A549 (cell line): ENCODE measurements around the gene NTN1. TPM values are rescaled to one million over a fixed set of nuclear protein-coding genes. Genes with fewer than 3 reads are reported as not detected.
"Not testable (repeated sequence)": the region's sequence is repeated elsewhere in the genome, so short reads cannot be mapped to it uniquely, and the experiment has no call there.

Experiments
- ATAC-seq, 2 experiments: fragments of 200-7000 bp in 1 of 2; fragments of >200 bp in 1 of 2; cut with Nextera tagmentation in 1 of 2; cut with Tn5 transposase in 1 of 2; 3 replicates each; pipeline versions ENCODE4 v1.8.0 to v1.9.1; 2018 to 2020; ENCODE audit warnings: mild to moderate bottlenecking in 1 of 2, moderate library complexity in 1 of 2
- CTCF ChIA-PET: fragments of 300-600 bp; sonication (Branson Sonifier 250); formaldehyde crosslinking; extraction: SDS; loops from one replicate; lab custom pipeline; 2021; ENCODE audit warnings: antibody characterized with exemption, inconsistent platforms; lab: Yijun Ruan, JAX
- POLR2A ChIA-PET: fragments of 350-600 bp; formaldehyde crosslinking; extraction: SDS; loops from one replicate; lab custom pipeline; 2021; ENCODE audit warnings: antibody characterized with exemption, inconsistent platforms; lab: Yijun Ruan, JAX
- DNase-seq, 2 experiments: peaks; one replicate each; pipeline versions ENCODE4 v3.0.0 to v3.0.0-alpha.2; 2011 to 2016; ENCODE audit warnings: low read depth in 1 of 2, low spot score in 1 of 2
- FAIRE-seq: peaks from 2 replicates; lab custom pipeline; 2011; peaks lifted over from hg19 to GRCh38; lab: Jason Lieb, UNC
- H3K27ac ChIP-seq, 2 experiments: fragments of >200 bp; sonication (Bioruptor Twin); formaldehyde crosslinking; 3 replicates each; pipeline ENCODE4 v1.5.1; 2016 to 2017
- H3K4me1 ChIP-seq: fragments of >200 bp; sonication (Bioruptor Twin); formaldehyde crosslinking; 3 replicates; pipeline ENCODE4 v1.6.1; 2016
- H3K4me2 ChIP-seq: fragments of >200 bp; sonication (Bioruptor Twin); formaldehyde crosslinking; 3 replicates; pipeline ENCODE4 v1.6.1; 2016
- H3K4me3 ChIP-seq: fragments of >200 bp; sonication (Bioruptor Twin); formaldehyde crosslinking; 3 replicates; pipeline ENCODE4 v1.5.1; 2016
- H3K9me3 ChIP-seq: fragments of >200 bp; sonication (Bioruptor Twin); formaldehyde crosslinking; 3 replicates; pipeline ENCODE4 v1.6.1; 2016
- CBX2 ChIP-seq: fragments of 200-600 bp; sonication (generic); IDR thresholded peaks from 2 replicates; pipeline ENCODE4 v1.6.1; 2016; ENCODE audit warnings: low read depth, mild to moderate bottlenecking, borderline replicate concordance
- CEBPB ChIP-seq, 2 experiments: fragments of >200 bp in 1 of 2; sonication (Bioruptor Twin) in 1 of 2; formaldehyde crosslinking in 1 of 2; IDR thresholded peaks; 2 replicates each; pipeline ENCODE4 v1.6.1; 2012 to 2016
- CHD2 ChIP-seq: fragments of 150-350 bp; IDR thresholded peaks from 2 replicates; pipeline ENCODE4 v1.6.1; 2014; ENCODE audit warnings: low read length; ENCODE audit not compliant: partially characterized antibody
- ESRRA ChIP-seq: fragments of 150-350 bp; IDR thresholded peaks from 2 replicates; pipeline ENCODE4 v1.6.1; 2014; ENCODE audit warnings: mild to moderate bottlenecking, low read length, borderline replicate concordance
- GATA3 ChIP-seq: IDR thresholded peaks from 2 replicates; pipeline ENCODE4 v1.6.1; 2012; ENCODE audit warnings: borderline replicate concordance
- HEYL ChIP-seq: fragments of 250-450 bp; sonication (Bioruptor Pico); IDR thresholded peaks from 2 replicates; pipeline ENCODE4 v1.8.0; 2021; ENCODE audit warnings: mild to moderate bottlenecking, moderate library complexity
- JUNB ChIP-seq: fragments of >200 bp; sonication (Bioruptor Twin); formaldehyde crosslinking; IDR thresholded peaks from 2 replicates; pipeline ENCODE4 v1.6.1; 2016
- KDM5A ChIP-seq: fragments of 200-600 bp; sonication (generic); IDR thresholded peaks from 2 replicates; pipeline ENCODE4 v1.6.1; 2016; ENCODE audit warnings: antibody characterized with exemption, mild to moderate bottlenecking
- MAZ ChIP-seq: fragments of 150-350 bp; IDR thresholded peaks from 2 replicates; pipeline ENCODE4 v1.6.1; 2014; ENCODE audit warnings: antibody characterized with exemption, low read depth, low read length, borderline replicate concordance
- NFE2L2 ChIP-seq: fragments of 150-350 bp; conservative IDR thresholded peaks from 2 replicates; pipeline ENCODE4 v1.6.1; 2014; ENCODE audit warnings: low read length
- NR3C1 ChIP-seq: fragments of >200 bp; sonication (Bioruptor Twin); formaldehyde crosslinking; IDR thresholded peaks from 3 replicates; pipeline ENCODE4 v1.6.1; 2017
- RCOR1 ChIP-seq: fragments of 150-350 bp; IDR thresholded peaks from 2 replicates; pipeline ENCODE4 v1.6.1; 2014; ENCODE audit warnings: antibody characterized with exemption, low read length, low read depth
- SMC3 ChIP-seq: fragments of >200 bp; sonication (Bioruptor Twin); formaldehyde crosslinking; IDR thresholded peaks from 3 replicates; pipeline ENCODE4 v1.6.1; 2018; ENCODE audit warnings: inconsistent platforms
- TP53 ChIP-seq: fragments of 250-450 bp; sonication (Bioruptor Pico); IDR thresholded peaks from 2 replicates; pipeline ENCODE4 v1.5.0; 2021; ENCODE audit warnings: mild to moderate bottlenecking, moderate library complexity
- ZFP36 ChIP-seq: fragments of 450-650 bp; IDR thresholded peaks from 2 replicates; pipeline ENCODE4 v1.6.1; 2014; ENCODE audit warnings: borderline replicate concordance; ENCODE audit not compliant: partially characterized antibody
- WGBS: methylation state at CpG from one replicate; pipeline ENCODE4 v1.1.6; 2017; ENCODE audit errors: missing lambda C conversion rate; 5-methylcytosine and 5-hydroxymethylcytosine counted together
- polyA plus RNA-seq, 4 experiments: library from polyadenylated mRNA; depleted of rRNA in 3 of 4; stranded (reverse); fragments of >200 nt; fragmentation: RNase III in 1 of 4; extraction: RNeasy Plus Mini Kit Qiagen cat#74134 plus additional on column Dnase treatment in 1 of 4; gene quantifications; 2 replicates in 3 of 4; 3 replicates in 1 of 4; pipeline ENCODE4 v1.2.3, GENCODE V29; 2011 to 2017
- TF ChIP-seq, protein P1 (sequence below): IDR thresholded peaks from 2 replicates; pipeline ENCODE4 v1.6.1; 2012
- TF ChIP-seq, protein P2 (sequence below): fragments of 250-450 bp; sonication (Bioruptor Pico); IDR thresholded peaks from 2 replicates; pipeline ENCODE4 v1.5.0; 2021; ENCODE audit warnings: mild to moderate bottlenecking, moderate library complexity, borderline replicate concordance
- TF ChIP-seq, protein P3 (sequence below): IDR thresholded peaks from 2 replicates; pipeline ENCODE4 v1.6.1; 2012
- TF ChIP-seq, protein P4 (sequence below): IDR thresholded peaks from 2 replicates; pipeline ENCODE4 v1.6.1; 2012; ENCODE audit warnings: low read depth, borderline replicate concordance
- TF ChIP-seq, protein P5 (sequence below): fragments of 250-450 bp; sonication (Bioruptor Pico); IDR thresholded peaks from 2 replicates; pipeline ENCODE4 v1.5.0; 2020; ENCODE audit warnings: low read depth, mild to moderate bottlenecking, moderate library complexity

Gene NTN1
- polyA plus RNA-seq, 2 of the 4 experiments (the other 2 are of a cell fraction) = 0.12 to 0.13 TPM

DNA sequence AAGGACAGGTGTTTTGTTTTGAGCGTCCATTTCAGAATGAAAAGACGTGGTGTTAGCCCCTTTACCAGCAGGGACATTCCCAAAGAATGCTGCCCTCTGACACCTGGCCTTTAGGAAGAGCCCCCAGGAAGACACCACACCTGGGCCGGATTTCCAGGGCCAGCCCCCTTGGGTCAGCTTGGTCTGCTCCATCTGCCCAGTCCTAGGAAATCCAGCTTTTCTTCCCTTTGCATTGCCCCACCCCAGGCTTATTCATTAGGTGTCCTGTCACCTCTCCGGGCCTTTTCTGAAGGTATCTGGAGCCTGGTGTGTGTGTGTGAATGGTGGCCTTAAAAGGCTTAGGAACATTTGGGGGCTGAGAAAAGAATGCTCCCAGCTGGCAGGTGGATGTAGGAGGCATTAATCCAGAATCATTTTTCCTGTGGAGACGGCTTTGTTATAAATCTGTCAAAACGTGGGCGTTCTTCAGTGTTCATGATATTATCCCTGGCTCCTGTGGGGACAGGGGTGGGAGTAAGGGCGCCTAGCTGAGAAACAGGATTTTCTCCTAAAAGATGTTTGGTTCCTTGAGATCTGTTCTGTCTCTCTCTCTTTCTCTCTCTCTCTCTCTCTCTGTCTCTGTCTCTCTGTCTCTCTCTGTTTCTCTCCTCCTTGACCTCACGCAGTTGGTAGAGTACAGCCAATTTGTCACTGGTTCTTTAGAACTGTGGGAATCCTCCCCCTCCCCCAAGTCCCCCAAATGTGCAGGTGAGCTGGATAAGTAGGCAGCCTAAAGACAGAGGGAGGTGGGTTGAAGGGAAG is 84.0 kb downstream of the NTN1 start:
- FAIRE-seq = no peak
- CTCF ChIA-PET = interaction anchor here (1.0 kb wide), 1 partner anchor 10 kb away, joined by 3 read pairs; no protein-coding TSS in a partner anchor

DNA sequence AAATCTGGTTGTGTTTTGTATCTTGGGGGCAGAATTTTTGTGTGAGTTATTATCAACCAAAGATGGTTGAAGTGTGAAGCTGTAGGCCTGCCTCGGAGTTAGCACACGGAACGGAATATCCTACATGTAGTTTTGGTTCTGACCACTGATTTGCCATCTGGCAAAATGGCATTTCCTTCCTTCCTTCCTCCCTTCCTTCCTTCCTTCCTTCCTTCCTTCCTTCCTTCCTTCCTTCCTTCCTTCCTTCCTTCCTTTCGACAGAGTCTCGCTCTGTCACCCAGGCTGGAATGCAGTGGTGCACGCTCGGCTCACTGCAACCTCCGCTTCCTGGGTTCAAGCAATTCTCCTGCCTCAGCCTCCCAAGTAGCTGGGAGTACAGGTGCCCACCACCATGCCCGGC is 85.0 kb downstream of the NTN1 start:
- H3K4me3 ChIP-seq, H3K4me1 ChIP-seq, ATAC-seq, FAIRE-seq, H3K27ac ChIP-seq, H3K4me2 ChIP-seq, POLR2A ChIA-PET, H3K9me3 ChIP-seq, DNase-seq: not testable (repeated sequence)
- CTCF ChIA-PET = interaction anchor here (1.0 kb wide), 1 partner anchor 9 kb away, joined by 3 read pairs; no protein-coding TSS in a partner anchor
- WGBS = 71% methylated on average over 9 of the region's 9 CpGs

More for the DNA sequence above, 84.0 kb downstream of the NTN1 start:
- H3K4me2 ChIP-seq = no peak overlapping the region
- H3K9me3 ChIP-seq = peaks cover 4% of the 10 kb centered on the region; the same call in 1 of the 3 replicates
- POLR2A ChIA-PET = no interaction called here
- no peak for DNase-seq
- H3K27ac ChIP-seq = no peak overlapping the region
- no peak for ATAC-seq
- TF ChIP-seq NR3C1 (no peak), SMC3 (no peak)
- TF ChIP-seq, protein P1, sequence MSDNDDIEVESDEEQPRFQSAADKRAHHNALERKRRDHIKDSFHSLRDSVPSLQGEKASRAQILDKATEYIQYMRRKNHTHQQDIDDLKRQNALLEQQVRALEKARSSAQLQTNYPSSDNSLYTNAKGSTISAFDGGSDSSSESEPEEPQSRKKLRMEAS = no peak
- no peak overlapping the region for H3K4me3 ChIP-seq
- H3K4me1 ChIP-seq = no peaks in the 10 kb centered on the region
- WGBS = 63% methylated on average over 9 of the region's 9 CpGs

DNA sequence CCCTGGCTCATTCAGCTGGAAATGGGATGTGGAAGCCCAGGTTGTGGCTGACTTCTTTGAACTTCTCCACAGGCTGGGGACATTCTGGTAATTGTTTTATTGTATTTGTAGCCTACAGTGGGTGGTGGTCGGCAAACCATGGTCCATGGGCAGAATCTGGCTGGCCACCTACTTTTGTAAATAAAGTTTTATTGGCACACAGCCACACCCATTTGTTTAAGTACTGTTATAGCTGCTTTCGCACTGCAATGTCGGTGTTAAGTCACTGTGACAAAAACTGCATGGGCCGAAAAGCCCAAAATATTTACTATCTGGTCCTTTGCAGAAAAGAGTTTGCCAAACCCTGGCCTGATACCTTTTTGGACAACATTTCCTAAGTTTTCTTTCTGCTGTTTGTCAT is 86.2 kb downstream of the NTN1 start:
- no peak for ATAC-seq
- no peak for FAIRE-seq
- CTCF ChIA-PET = no interaction called here
- TF ChIP-seq HEYL (CRISPR knock-in tag) (no peak), RCOR1 (no peak), MAZ (no peak), JUNB (no peak), CEBPB (IDR thresholded peaks at IDR 0.05) (no peak), ESRRA (no peak), KDM5A (no peak), CBX2 (no peak)
- TF ChIP-seq, protein P2, sequence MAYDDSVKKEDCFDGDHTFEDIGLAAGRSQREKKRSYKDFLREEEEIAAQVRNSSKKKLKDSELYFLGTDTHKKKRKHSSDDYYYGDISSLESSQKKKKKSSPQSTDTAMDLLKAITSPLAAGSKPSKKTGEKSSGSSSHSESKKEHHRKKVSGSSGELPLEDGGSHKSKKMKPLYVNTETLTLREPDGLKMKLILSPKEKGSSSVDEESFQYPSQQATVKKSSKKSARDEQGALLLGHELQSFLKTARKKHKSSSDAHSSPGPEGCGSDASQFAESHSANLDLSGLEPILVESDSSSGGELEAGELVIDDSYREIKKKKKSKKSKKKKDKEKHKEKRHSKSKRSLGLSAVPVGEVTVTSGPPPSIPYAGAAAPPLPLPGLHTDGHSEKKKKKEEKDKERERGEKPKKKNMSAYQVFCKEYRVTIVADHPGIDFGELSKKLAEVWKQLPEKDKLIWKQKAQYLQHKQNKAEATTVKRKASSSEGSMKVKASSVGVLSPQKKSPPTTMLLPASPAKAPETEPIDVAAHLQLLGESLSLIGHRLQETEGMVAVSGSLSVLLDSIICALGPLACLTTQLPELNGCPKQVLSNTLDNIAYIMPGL (CRISPR knock-in tag) = no peak
- TF ChIP-seq, protein P3, sequence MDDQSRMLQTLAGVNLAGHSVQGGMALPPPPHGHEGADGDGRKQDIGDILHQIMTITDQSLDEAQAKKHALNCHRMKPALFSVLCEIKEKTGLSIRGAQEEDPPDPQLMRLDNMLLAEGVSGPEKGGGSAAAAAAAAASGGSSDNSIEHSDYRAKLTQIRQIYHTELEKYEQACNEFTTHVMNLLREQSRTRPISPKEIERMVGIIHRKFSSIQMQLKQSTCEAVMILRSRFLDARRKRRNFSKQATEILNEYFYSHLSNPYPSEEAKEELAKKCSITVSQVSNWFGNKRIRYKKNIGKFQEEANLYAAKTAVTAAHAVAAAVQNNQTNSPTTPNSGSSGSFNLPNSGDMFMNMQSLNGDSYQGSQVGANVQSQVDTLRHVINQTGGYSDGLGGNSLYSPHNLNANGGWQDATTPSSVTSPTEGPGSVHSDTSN = no peak
- Histone ChIP-seq H3K27ac (no peak overlapping the region), H3K4me2 (no peak overlapping the region), H3K4me1 (no peaks in the 10 kb centered on the region), H3K9me3 (peaks cover 4% of the 10 kb centered on the region; the same call in 1 of the 3 replicates), H3K4me3 (no peak overlapping the region)
- 68% methylated on average over 4 of the region's 4 CpGs for whole genome bisulfite sequencing
- no peak for DNase-seq
- POLR2A ChIA-PET = no interaction called here

DNA sequence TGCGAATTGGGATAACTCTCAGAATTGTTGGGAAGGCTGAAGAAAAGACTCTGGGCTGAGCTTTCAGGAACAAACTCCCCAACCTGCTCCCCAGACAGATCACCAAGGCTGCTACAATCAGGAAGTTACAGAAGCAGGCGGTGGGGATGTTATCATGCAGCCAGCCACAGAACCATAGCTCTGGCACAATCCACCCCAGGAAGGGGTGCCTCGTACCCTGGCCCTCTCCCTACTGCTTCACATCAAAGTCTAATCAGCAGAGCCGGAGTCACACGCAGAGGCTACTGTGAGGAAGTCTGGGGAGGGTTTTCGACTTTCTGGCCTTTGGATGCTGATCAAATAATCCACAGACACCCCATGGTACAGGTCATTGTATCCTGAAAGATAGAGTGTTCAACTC is 86.8 kb downstream of the NTN1 start:
- ATAC-seq (no peak; a peak in 1 of 6 replicates), DNase-seq (no peak), FAIRE-seq (no peak)
- ChIA-PET CTCF (no interaction called here), POLR2A (no interaction called here)
- Histone ChIP-seq H3K4me2 (no peak overlapping the region), H3K9me3 (no peaks in the 10 kb centered on the region), H3K4me1 (no peaks in the 10 kb centered on the region), H3K27ac (no peak overlapping the region), H3K4me3 (no peak overlapping the region)
- WGBS = 71% methylated on average over 6 of the region's 6 CpGs
- TF ChIP-seq MAZ = no peak
- TF ChIP-seq NFE2L2 = no peak
- TF ChIP-seq CHD2 = no peak
- TF ChIP-seq CBX2 = no peak
- no peak for TF ChIP-seq ZFP36
- no peak for TF ChIP-seq GATA3
- TF ChIP-seq, protein P4, sequence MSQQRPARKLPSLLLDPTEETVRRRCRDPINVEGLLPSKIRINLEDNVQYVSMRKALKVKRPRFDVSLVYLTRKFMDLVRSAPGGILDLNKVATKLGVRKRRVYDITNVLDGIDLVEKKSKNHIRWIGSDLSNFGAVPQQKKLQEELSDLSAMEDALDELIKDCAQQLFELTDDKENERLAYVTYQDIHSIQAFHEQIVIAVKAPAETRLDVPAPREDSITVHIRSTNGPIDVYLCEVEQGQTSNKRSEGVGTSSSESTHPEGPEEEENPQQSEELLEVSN = no peak
- TF ChIP-seq, protein P5, sequence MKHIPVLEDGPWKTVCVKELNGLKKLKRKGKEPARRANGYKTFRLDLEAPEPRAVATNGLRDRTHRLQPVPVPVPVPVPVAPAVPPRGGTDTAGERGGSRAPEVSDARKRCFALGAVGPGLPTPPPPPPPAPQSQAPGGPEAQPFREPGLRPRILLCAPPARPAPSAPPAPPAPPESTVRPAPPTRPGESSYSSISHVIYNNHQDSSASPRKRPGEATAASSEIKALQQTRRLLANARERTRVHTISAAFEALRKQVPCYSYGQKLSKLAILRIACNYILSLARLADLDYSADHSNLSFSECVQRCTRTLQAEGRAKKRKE (CRISPR knock-in tag) = no peak
- no peak for TF ChIP-seq SMC3
- TF ChIP-seq TP53 (CRISPR knock-in tag) = no peak
